ENCODE data around the gene CARTPT. TPM values are rescaled to one million over a fixed set of nuclear protein-coding genes. Genes with fewer than 3 reads are reported as not detected.

The CARTPT gene
- polyA plus RNA-seq, 1 experiment: not detected

DNA sequence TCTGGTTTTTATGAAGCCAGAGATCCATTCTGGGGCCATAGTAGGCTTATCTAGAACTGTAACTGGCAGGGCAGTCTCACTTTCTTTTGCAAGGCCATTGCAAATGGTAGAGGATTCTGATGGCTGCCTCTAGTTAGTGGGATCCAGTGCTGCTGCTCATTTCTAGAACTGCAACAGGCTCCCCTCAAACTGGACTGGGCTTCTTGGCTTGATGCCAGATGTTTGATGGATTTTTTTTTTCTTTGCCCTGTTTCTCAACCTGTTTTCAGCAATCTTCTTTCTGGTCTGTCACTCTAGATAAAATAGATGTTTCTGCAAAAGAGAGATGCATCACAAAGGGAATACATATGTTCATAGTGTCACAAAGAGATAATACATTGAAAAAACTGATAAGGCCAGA, 11.9 kb downstream of the CARTPT start:
- H3K27me3 ChIP-seq (ENCODE audit: control insufficient read depth, insufficient read depth, low read length): peaks cover 25% of the 10 kb centered on the region
- no peak for TF ChIP-seq CTCF (IDR thresholded peaks at IDR 0.05; ENCODE audit: low read depth, low read length)
- H3K9me3 ChIP-seq (ENCODE audit: control insufficient read depth, insufficient read depth, low read length): no peaks in the 10 kb centered on the region
- no peak overlapping the region for H3K27ac ChIP-seq (ENCODE audit: low read depth, low read length)
- ChIA-PET CTCF (no interaction called here), POLR2A (no interaction called here)
- no peak overlapping the region for H3K4me3 ChIP-seq (ENCODE audit: low read depth, low read length)
- DNase-seq (ENCODE audit: low read depth, low spot score): no peak

DNA sequence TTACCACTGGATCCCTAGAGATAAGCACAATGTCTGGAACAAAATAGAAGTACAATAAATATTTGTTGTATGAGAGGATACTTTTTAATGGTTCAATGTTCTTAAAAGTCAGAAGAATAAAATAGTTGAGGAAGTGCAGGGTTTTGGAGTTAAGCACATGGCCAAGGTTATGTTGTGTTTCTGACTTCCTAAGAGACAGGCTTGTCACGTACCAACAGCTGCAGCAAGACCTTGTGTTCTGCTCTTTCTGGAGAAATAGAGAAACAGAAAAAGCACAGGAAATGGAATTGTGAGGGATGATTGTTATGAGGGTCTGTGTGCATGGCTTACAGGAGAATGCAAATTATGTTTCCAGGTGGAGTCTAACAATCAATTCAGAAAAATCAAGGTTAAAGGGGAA, 12.9 kb downstream of the CARTPT start:
- POLR2A ChIA-PET: no interaction called here

DNA sequence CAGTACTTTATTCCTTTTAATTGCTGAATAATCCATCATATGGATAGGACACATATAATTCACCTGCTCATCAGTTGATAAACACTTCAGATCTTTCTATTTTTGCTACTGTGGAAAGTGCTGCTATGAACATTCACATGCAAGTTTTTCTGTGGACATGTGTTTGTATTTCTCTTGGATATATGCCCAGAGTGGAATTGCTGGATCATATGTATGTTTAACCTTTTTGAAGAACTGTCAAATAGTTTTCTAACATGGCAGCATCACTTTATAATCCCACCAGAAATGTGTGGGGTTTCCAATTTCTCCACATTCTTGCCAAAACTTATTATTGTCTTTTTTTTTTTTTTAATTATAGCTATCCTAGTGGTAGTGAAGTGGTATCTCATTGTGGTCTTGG, 15.1 kb downstream of the CARTPT start:
- Histone ChIP-seq H3K4me3 (ENCODE audit: low read depth, low read length) (no peak overlapping the region), H3K27ac (ENCODE audit: low read depth, low read length) (no peak overlapping the region), H3K9me3 (ENCODE audit: control insufficient read depth, insufficient read depth, low read length) (no peaks in the 10 kb centered on the region), H3K27me3 (ENCODE audit: control insufficient read depth, insufficient read depth, low read length) (peaks cover 15% of the 10 kb centered on the region)
- DNase-seq (ENCODE audit: low read depth, low spot score): no peak
- no peak for TF ChIP-seq CTCF (IDR thresholded peaks at IDR 0.05; ENCODE audit: low read depth, low read length)
- CTCF ChIA-PET: no interaction called here
- POLR2A ChIA-PET: no interaction called here

More for the DNA sequence above, 12.9 kb downstream of the CARTPT start:
- H3K9me3 ChIP-seq (ENCODE audit: control insufficient read depth, insufficient read depth, low read length): no peaks in the 10 kb centered on the region
- no peak for DNase-seq (ENCODE audit: low read depth, low spot score)
- no peak overlapping the region for H3K27ac ChIP-seq (ENCODE audit: low read depth, low read length)
- no peak for TF ChIP-seq CTCF (IDR thresholded peaks at IDR 0.05; ENCODE audit: low read depth, low read length)
- peaks cover 25% of the 10 kb centered on the region for H3K27me3 ChIP-seq (ENCODE audit: control insufficient read depth, insufficient read depth, low read length)
- CTCF ChIA-PET: no interaction called here
- no peak overlapping the region for H3K4me3 ChIP-seq (ENCODE audit: low read depth, low read length)

- POLR2A ChIA-PET: no interaction called here
- no peak for DNase-seq (ENCODE audit: low read depth, low spot score)
- CTCF ChIA-PET: no interaction called here
Observed at GRCh38 chr5:71737931-71738539, 19.0 kb downstream of the CARTPT start.

More at GRCh38 chr5:71737931-71738539, 19.0 kb downstream of the CARTPT start:
- Histone ChIP-seq H3K4me3 (ENCODE audit: low read depth, low read length) (no peak overlapping the region), H3K27me3 (ENCODE audit: control insufficient read depth, insufficient read depth, low read length) (peaks cover 12% of the 10 kb centered on the region), H3K27ac (ENCODE audit: low read depth, low read length) (no peak overlapping the region), H3K9me3 (ENCODE audit: control insufficient read depth, insufficient read depth, low read length) (no peaks in the 10 kb centered on the region)
- no peak for TF ChIP-seq CTCF (IDR thresholded peaks at IDR 0.05; ENCODE audit: low read depth, low read length)
